Urothelium cell line (cell line): ENCODE data around the gene DDA1.
"Not testable (repeated sequence)": the region's sequence is repeated elsewhere in the genome, so short reads cannot be mapped to it uniquely, and the experiment has no call there.

Experiments used
- DNase-seq: peaks from one replicate; pipeline ENCODE4 v3.0.0; 2011; ENCODE audit warnings: low spot score, mixed read lengths
- FAIRE-seq: peaks from 2 replicates; lab custom pipeline; 2011; peaks lifted over from hg19 to GRCh38; lab: Jason Lieb, UNC

Gene DDA1

DNA sequence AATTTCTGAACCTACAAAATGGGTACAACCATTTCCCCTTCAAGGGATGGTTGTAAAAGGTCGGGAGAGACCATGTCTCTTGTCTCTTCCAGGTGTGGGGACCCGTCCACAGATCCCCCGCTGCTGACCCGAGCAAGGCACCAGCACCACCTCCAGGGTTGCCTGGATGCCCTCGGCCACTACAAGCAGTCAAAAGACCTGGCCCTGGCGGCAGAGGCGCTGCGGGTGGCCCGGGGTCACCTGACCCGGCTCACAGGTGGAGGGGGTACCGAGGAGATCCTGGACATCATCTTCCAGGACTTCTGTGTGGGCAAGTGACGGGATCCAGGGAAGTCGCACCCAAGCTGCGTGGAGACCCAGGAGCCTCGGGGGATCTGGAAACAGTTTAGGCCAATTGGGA lies 32.0 kb downstream of the DDA1 start:
- no peak for FAIRE-seq

DNA sequence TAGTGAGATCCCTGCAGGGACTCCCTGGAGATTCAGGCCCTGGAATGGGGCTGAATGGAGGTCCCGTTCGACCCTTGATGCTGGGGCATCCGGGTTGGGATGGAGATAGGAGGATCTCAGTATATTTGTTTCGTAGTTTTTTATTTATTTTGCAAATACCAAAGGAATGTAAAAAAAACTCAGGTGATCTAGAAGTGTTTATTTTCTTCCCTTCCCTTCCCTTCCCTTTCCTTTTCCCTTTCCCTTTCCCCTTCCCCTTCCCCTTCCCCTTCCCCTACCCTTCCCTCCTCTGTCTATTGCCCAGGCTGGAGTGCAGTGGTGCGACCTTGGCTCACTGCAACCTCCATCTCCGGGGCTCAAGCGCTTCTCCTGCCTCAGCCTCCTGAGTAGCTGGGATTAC lies 32.5 kb downstream of the DDA1 start:
- FAIRE-seq (no peak), DNase-seq (no peak)

More for the DNA sequence above, 32.0 kb downstream of the DDA1 start:
- no peak for DNase-seq

DNA sequence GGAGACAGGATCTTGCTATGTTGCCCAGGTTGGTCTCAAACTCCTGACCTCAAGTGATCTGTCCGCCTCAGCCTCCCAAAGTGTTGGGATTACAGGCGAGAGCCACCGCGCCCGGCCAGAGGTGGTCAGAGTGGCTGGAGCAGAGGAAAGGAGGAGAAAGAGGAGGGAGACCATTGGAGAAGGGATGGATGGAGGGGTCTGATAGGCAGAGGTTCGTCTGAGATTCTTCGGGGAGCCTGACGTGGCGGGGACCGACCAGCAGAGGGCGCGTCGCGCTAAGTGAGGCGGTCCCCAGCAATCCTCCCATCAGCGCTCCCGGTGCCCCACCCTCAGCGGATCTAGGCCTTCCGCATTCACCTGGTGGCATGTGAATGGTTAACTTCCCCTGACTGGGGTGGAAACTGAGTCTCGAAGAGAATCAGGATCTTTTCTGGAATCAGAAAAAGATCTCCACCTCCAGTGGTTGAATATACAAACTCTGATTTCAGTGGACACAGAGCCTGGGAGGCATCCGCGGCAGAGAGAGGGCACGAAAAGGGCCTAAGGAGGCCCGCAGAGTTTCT lies 36.8 kb downstream of the DDA1 start:
- FAIRE-seq (no peak), DNase-seq (peak; percentile 74)

DNA sequence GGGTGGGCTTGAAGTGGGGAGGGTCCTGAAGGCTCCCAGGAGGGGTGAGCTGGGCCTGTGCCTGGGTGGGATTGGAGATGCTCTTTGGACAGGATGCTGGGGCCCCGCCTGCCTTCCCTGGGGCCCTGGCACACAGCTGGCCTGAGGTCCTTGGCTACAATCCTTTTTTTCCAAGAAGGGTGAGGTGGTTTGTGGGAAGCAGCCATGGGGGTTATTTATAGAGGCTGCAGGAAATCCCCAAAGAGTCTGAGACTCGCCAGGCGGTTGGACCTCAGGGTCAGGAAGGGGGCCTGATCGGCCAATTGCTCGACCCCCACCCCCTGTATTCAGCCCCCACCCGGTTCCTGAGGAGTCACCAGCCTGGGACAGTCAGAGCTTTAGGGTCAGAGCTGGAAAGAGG lies 38.0 kb downstream of the DDA1 start:
- FAIRE-seq: no peak
- no peak for DNase-seq

DNA sequence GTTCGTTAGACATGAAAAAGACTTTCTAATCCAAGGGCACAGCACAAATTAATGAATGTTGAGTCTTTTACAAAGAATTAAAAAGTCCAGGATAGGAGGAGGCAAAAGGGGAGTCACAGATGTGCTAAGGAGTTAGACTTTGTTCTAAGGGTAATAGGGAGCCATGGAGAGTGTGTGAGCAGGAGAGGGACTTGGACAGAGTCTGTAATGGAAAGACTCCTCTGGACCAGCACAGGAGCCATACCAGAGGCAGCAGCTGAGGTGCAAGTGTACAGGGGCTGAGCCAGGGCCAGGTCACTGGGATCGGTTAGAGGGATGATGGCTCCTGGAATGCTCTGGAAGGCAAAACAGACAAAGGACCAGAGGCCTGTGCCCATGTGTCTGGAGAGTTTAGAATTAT lies 38.5 kb downstream of the DDA1 start:
- FAIRE-seq: no peak
- no peak for DNase-seq

DNA sequence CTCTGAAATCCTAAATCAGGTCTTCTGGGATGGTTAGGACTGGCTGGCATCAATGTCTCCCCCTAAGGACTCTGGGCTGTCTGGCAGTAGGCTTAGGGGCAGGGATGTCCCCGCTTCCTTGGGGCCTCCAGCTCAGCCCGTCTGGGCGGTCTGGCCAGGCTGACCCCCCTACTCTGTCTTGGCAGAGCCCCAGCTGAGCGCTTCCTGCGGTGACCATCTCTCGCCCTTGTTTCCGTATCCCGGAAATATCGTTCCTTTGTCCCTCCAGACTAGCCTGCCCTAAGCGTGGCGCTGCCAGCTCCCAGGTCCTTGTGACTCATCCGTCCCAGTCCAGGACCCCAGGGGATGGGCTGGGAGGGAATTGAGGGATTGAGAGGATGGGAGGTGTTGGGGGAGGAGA lies 39.3 kb downstream of the DDA1 start:
- DNase-seq (peak; percentile 69), FAIRE-seq (no peak)

DNA sequence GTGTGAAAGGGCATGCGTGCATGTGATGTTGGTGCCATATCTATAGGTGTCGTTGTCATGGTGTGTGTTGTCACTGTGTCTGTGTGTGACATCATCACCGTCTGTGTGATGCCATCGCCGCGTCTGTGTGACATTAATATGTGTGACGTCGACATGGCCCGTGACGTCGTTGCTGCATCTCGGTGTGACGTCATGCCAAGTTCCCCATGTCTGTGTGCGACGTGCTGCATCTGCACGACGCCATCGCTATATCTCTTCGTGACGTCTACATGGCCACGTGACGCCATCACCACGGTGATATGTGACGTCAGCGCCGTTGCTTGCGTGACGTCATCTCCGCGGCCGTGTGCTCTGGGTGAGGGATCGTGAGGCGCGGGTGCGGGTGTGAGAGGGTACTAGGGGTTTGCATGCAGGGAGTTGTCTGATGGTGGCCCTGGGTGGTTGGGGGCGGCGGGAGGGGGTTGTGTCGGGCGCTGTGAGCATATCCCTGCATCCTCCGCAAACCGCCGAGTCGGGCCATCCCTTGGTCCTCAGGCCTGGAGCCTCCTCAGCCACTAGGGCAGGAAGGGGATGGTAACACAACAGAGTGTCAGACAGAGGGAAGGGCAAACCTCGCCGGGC lies 42.6 kb downstream of the DDA1 start:
- FAIRE-seq (no peak), DNase-seq (no peak)

DNA sequence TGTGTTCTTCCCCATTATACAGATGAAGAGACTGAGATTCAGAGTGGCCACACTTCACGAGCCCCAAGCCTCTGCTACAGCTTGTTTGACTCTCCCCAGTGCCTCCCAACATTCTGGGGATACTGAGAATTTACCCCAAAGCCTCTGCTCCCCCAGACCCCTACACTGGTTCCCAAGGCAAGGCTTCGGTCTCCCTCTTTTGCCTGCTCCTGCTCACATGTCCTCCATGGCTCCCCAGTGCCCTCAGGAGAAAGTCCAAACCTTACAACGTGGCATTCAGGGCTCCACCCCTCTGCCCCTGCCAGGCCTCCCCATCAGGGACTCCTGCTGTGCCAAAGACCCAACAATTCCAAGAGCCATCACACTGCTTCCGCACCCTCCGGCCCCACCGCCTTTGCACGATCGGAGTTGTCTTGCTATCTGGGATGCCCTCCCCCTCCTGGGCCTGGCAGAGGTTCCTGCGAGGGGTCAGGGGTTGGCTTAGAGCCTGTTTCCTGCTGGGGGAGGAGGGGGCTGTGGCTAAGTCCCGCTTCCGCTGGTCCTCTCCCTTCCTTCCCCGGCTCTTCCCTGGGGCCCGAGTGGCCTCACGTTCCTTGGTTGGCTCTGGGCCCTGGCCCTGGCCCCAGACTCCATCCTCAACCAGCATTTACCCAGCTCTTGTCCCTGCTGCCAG lies 43.4 kb downstream of the DDA1 start:
- no peak for FAIRE-seq
- DNase-seq: no peak

DNA sequence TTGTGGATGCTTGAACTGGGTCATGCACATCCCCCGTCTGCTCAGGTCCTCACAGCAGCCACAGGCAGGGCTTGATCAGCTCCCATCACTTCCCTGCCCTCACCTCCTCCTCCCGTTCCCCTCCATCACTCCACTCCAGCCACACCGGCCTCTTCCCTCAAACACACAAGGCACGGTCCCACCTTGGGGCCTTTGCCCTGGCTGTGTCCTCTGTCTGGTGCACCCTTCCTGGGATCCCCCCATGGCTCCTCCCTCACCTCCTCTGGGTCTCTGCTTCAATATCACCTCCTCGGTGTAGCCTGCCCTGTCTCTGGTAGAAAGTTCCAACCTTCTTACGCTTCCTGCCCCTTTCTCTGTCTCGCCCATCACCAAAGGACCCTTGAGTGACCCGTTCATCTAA lies 44.0 kb downstream of the DDA1 start:
- no peak for FAIRE-seq
- DNase-seq: no peak

DNA sequence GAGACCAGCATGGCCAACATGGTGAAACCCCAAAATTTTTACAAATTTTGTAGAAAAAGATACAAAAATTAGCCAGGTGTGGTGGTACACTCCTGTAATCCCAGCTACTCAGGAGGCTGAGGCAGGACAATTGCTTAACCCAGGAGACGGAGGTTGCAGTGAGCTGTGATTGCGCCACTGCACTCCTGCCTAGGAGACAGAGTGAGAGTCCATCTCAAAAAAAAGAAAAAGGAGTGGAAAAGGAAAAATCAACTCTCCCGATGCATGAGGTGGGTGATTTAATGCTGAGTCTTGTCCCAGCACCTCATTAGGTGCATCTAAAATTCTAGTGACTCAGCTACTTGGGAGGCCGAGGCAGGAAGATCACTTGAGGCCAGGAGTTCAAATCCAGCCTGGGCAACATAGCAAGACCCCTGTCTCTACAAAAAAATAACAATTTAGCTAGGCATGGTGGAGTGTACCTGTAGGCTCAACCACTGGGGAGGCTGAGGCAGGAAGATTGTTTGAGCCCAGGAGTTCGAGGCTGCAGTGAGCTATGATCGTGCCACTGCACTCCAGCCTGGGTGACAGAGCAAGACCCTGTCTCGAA lies 47.8 kb downstream of the DDA1 start:
- DNase-seq (no peak), FAIRE-seq (no peak)

DNA sequence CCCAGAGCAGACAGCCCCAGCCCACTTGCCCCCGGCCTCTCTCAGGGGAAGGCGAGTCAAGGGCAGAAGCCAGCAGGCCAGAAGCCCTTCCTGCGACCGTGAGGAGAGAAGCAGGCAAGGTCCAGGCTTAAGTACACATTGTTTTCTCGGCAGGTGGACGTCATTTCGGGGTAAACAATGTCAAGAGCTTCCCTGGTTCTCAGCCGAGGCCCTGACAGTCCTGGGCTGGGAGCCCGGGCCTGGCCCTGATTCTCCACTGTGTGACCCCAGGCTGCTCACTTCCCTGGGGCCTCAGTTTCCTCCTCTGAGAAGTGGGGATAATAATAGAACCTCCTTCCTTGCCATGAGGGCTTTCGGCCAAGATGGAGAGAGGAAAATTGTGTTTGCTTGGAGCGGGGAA lies 48.4 kb downstream of the DDA1 start:
- FAIRE-seq: no peak
- no peak for DNase-seq

DNA sequence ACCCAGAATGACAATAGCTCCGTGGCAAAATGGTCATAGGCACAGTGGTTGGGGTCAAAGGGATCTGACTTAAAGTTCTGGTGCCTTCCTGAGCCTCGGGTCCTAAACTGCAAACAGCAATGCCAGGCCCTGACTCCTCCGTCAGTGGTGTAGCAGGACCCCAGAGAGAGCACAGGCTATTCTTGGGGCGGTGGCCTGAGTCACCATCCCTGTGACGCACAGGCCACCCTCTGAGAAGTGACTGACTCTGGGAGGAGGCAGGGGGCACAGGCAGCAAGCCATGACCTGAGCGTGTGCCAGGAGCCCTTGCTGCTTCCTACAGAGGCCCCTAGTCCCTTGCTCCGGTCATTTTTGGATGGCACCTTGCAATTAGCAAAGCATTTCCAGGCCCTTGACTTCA lies 49.0 kb downstream of the DDA1 start:
- DNase-seq: no peak
- FAIRE-seq: no peak

DNA sequence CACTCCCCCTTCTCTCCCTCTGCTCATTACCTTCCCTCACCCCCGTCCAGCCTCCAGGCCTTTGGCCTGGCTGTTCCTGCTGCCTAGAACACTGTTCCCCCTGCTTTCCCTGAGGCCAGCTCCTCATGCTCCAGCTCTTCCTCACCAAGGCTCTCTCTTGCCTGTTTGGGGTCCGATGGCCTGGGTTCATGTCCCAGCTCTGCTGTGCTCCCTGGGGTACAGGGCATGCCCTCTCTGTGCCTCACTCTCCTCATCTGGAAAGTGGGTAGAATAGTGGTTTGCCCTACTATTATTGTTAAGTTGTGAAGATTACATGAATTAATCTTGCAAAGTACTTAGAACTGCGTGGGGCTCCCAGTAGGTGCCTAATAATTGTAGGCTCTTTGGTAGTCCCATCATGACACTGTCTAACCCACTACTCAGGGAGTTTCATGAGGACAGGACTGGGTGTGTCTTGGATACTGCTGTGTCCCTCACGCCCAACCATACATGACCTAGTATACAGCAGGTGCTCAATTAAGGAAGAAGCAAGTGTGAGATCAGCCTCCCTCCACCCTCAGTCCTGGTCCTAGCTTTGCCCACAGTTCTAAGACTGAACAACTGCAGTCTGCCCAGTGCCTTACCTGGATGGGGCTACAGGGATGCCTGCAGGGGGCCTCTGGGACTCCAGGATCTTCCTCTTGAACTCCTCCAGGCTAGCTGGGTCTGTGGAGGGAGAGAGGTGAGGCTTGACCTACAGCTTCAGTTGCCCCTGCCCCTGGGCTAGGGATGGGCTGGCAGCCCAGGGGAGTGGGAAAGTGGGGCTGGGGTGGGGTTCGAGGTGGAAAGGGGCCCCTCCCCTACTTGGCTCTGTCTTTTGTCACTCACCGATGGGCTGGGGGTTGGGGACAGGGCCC lies 50.8 kb downstream of the DDA1 start:
- DNase-seq: no peak
- no peak for FAIRE-seq

DNA sequence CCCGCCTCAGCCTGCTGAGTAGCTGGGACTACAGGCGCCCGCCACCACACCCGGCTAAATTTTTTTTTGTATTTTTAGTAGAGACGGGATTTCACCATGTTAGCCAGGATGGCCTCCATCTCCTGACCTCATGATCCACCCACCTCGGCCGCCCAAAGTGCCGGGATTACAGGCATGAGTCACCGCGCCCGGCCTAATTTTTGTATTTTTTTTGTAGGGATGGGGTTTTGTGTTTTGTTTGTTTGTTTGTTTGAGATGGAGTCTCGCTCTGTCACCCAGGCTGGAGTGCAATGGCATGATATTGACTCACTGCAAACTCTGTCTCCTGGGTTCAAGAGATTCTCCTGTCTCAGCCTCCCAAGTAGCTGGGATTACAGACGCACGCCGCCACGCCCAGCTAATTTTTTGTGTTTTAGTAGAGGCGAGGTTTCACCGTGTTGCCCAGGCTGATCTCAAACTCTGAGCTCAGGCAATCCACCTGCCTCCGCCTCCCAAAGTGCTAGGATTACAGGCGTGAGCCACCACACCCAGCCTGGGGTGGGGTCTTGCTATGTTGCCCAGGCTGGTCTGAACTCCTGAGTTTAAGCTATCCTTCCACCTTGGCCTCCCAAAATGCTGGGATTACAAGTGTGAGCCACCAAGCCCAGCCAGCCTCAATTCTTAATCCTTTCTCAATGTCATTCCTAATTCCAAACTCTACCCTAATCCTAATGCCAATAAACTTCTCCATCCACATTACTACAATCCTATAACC lies 54.7 kb downstream of the DDA1 start:
- not testable (repeated sequence) for DNase-seq, FAIRE-seq

DNA sequence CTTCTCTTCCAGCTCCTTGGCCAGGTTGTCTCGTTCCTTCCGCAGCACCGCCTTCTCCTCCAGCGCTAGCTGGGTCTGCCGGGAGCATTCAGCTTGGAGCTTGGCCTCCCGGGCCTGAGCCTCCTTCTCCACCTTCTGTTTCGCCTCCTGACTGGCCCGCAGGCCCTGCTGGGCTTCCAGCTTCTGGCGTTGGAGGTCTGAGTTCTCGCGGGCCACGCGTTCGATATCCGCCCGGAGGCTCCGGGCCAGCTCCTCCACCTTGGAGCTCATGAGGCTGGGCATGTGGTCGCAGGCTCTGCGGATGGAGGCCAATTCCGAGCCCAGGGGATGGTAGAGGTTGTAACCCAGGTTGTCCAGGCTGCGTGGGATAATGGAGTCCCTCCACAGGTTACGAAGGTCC lies 56.0 kb downstream of the DDA1 start:
- FAIRE-seq (no peak), DNase-seq (no peak)

DNA sequence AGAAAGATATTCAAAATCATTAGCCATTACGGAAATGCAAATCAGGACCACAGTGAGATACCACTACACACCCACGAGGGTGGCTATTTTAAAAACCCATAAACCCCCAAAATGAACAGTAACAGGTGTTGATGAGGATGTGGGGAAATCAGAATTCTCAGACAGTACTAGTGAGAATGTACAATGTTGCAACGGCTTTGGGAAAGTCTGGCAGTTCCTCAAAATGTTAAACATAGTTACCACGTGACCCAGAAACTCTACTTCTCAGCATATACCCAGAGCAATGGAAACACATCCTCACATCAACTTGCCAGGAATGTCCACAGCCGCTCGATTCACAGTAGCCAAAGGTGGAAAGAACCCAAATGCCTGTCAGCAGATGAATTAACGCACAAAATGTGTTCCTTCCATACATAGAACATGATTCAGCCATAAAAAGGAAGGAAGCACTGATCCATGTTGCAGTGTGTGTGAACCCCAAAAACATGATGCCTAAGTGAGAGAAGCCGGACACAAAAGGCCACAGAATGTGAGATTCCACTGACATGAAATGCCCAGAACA lies 60.7 kb downstream of the DDA1 start:
- DNase-seq (no peak), FAIRE-seq (no peak)
